Sigmoid colon (tissue), 4 donors: Measurements from ENCODE around the gene FAS.

Source experiments
- CTCF ChIP-seq, 4 experiments: fragments of 450-650 bp in 3 of 4; fragments of 200-600 bp in 1 of 4; IDR thresholded peaks; one replicate each; pipeline ENCODE4 v1.5.1; 2016 to 2019; ENCODE audit warnings: antibody characterized with exemption in 4 of 4, mild to moderate bottlenecking in 3 of 4, moderate library complexity in 2 of 4
- EP300 ChIP-seq, 4 donors: sonication (generic); formaldehyde crosslinking; IDR thresholded peaks; one replicate each; pipeline ENCODE4 v1.6.1; 2017; ENCODE audit warnings: antibody characterized with exemption in 4 of 4
- POLR2A ChIP-seq, 2 donors: fragments of 450-650 bp; IDR thresholded peaks; one replicate each; pipeline ENCODE4 v1.6.1; 2016; ENCODE audit warnings: antibody characterized with exemption in 2 of 2, mild to moderate bottlenecking in 2 of 2, moderate library complexity in 2 of 2
- POLR2AphosphoS5 ChIP-seq, 4 donors: sonication (generic); formaldehyde crosslinking; IDR thresholded peaks; one replicate each; pipeline ENCODE4 v1.6.1; 2017; ENCODE audit warnings: antibody characterized with exemption in 4 of 4

- TF ChIP-seq CTCF (IDR thresholded peaks at IDR 0.05) (no peak), POLR2AphosphoS5 (IDR thresholded peaks at IDR 0.05) (no peak), POLR2A (IDR thresholded peaks at IDR 0.05) (no peak), EP300 (IDR thresholded peaks at IDR 0.05) (no peak)
Observed at GRCh38 chr10:89062861-89063260, 72.3 kb downstream of the FAS start.
